ENCODE results near the gene PDE5A.
"Not testable (repeated sequence)": the region's sequence is repeated elsewhere in the genome, so short reads cannot be mapped to it uniquely, and the experiment has no call there.

The PDE5A gene

DNA sequence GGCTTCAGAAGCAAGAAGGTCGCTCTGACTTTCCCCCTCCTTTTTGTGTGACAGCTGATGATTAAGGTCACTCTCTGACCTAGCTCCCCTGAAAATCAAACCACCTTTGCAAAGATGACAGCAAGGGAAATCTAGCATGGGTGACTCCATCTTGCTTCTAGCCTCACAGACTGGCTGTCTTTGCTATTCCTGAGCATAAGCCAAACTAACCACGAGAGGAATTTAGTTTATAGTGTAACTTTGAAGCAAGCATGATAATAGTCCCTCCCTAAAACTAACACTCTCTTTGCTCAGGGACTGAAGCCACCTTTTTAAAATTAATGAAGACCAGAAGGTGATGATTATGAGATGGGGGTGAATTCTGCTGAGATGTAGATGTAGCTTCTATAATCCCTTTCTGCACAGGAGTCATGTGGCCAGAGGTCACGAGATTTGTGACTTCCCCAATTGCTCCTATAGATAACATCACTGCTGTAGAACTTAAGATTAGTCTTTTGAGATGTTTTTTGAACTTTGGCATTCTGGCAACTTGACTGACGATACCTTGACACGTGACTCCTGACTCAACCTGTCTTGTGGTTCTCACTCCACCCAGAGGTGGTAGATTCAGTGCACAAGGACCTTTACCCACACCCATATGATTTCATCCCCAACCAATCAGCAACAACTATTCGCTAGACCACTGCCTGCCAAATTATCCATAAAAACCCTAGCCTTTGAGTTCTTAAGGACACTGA, 14.9 kb upstream of the PDE5A start:
- DNase-seq = no peak

DNA sequence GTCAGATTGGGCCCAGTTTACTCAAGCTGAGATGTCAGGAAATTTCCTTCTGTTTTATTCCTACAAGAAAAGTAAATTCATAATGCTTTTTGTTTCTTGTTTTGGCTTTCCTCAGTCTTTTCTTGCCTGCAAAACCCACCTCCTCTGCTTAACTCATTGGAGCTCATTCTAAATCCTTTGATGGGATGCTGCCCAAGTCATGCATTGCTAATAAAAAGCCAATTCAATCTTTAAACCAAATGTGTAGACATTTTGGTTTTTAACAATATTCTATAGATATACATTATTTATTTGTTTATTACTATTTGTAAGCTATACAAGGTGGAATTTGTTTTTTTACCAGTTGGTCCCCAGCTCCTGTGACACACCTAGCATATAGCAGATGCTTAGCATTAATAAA, 13.2 kb upstream of the PDE5A start:
- DNase-seq = no peak

- no peak for DNase-seq
These were observed 9.8 kb upstream of the PDE5A start for GRCh38 chr4:119638359-119638758.

GRCh38 chr4:119636851-119637250, 8.2 kb upstream of the PDE5A start:
- DNase-seq = not testable (repeated sequence)

DNA sequence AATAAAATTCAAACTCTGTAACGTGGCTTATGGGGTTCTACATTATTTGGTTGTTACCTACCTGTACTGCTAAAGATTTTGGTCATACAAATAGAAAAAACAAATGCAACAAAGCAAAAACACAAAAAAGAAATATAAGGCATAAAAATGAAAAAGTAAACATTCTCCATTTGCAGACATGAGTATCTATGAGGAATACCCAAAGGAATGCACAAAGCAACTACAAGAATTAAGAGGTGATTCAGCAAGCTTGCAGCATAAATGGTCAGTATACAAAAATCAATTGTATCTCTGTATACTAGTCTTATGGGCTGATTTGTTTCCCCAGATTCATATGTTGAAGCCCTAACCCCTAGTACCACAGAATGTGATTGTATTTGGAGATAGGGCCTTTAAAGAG, 3.6 kb upstream of the PDE5A start:
- no peak for DNase-seq

GRCh38 chr4:119629142-119629471, 503 bp upstream of the PDE5A start:
- DNase-seq = no peak

DNA sequence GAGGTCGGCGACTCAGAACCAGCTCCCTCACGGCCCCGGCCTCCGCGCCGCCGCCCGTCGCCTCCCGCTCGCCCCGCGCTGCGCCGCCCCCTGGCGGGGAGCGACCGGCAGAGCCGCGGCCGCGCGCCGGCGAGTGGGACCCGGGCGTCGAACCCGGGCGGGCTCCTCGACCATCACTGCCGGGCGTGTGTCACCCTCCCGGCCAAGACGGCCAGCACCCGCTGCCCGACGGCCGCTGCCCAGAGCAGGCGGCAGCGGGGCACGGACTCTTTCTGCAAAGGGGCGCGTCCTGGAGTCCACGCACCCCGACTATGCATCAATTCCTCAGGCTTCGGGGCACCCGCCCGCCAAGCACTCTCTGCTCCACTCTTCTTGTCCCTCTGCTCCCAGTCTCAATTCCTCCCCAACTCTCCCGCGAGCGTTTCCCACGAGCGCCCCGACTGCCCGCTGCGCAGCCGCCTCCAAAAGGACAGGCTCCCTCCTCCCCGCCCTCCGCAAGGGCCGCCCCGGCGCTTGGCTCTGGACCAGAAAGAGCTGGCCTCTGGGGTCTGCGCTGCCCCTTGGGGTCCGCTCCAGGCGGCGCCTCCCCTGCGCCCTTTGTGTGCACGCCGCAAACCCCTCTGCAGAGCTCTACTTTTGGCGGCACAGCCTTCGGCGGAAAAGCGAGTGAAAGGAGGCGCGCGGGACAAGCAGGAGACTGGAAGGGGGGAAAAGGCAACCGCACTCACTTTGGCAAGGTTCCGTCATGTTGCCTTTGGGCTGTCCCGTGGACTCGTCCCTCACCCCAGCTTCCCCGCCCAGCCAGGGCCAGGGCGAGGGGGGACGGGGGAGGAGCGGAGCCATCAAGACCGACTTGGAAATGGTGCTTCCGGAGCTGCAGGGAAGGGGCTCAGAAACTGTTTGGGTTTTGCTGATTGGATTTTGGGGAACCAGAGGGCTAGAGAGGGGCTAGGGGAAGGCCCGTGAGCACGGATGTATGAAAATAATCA, 1.0 kb downstream of the PDE5A start:
- peak; percentile 66 for DNase-seq

DNA sequence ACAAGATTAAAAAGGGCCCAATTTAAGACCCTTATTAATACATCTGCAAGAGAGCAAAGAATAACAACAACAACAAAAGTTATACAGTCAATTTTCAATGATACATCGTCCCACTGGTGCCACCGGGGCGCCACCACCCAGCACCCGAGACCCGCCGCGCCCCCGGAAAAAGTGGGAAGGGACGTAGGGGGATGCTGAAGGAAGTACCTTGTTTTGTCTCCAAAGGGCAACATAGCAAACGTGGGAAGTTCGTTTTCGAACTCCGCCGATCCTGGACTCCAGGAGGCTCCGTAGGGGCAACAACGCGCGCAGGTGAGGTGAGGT, 1.7 kb downstream of the PDE5A start:
- no peak for DNase-seq

DNA sequence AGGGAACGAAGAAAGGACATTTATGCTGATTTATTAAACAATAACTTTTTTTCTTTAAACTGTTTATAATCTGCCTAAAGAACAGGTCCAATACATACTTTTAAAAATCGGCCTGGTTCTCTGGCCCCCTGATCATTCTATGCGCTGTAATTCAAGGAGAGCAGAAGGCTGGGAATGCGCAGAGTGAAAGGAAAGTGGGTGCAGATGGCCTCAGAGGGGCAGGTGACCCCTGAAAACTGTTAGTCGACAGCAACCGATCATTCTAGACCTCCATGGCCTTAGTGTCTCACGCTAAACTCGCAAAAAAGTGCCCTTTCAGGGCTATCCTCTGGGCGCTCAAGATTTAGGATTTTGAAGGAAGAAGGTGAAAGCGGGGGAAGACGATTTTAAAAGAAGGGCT, 2.2 kb downstream of the PDE5A start:
- DNase-seq = no peak

DNA sequence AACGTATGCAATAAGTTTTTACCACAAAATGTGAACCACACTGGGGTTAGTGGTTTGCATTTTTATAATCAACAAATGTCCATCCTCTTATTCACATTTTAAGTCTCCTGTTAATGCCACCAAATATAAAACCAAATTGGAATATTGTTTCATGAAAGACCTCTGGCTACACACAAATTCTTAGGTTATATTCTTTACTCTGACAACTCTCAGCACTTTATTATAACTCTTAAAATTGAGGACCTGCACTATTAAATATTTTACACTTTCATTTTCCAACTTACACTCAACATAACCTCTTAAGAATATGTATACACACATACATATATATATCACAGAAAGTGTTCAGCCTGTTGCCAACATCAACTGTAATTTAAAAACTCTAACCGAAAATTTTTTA, 2.8 kb downstream of the PDE5A start:
- DNase-seq = no peak

DNA sequence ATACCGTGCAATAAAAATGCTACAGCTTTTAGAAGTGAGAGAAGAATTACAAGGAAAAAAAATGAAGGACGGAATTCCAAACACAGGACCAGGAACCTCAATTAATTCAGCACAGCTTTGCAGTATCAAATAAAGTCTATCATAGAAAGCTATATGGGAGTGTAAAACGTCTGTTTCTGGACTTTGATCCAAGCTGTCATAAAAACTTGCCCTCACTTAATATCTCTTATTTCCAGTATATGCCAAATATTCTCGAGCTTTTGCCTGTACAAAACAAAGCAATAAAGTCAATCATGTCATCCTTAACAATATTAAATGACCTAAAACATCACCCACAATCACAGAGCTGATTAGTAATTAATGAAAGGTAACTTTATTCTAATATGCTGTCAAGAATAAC, 4.2 kb downstream of the PDE5A start:
- no peak for DNase-seq

DNA sequence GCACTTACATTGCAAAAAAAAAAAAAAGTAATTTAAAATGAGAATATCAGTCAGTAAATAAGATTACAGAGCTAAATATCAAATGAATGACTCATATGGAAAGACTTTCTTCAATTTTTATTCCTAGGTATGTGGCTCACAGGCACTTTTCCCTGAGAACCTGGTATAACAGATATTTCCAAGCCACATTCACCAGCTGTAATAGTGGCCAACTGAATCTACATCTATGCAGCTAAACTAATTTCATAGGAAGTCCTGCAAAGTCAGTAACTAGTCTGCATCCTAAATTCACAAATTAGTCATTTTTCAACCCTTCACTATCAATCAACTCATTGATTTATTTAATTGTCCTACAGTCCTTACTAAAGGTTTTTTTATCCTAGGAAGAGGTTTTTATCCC, 5.6 kb downstream of the PDE5A start:
- DNase-seq = no peak

DNA sequence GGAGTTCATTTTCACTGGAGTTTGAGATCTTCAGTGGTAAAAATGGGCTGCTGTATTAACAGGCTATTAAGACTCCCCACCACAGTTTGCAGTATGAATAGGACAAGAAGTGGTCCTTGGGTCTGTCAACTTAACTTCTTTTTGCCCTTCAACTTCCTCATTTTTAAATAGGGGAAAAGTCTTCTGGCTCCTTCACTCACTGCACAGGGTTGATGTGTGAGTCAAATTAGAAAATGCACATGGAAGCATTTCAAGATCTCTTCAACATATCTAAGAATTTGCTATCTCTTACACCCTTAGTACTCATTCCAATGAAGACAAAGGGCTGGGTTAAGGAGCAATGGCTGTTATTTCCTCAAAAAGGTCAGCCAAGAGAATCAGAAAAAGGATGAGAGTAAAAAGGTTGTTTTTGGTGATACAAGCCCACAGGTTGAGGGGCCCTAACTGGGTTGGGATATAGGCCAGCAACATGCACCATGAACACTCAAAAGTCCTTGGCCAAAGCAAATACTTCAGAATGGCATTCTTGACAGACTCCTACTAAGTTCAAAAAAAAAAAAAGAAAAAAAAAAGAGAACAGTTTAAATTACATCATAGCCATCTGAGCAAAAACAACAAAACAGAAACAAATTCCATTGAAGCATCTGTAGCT, 13.4 kb downstream of the PDE5A start:
- no peak for DNase-seq

- DNase-seq = no peak
These were observed 24.3 kb downstream of the PDE5A start for GRCh38 chr4:119604266-119604665.

GRCh38 chr4:119602366-119602765, 26.2 kb downstream of the PDE5A start:
- no peak for DNase-seq

DNA sequence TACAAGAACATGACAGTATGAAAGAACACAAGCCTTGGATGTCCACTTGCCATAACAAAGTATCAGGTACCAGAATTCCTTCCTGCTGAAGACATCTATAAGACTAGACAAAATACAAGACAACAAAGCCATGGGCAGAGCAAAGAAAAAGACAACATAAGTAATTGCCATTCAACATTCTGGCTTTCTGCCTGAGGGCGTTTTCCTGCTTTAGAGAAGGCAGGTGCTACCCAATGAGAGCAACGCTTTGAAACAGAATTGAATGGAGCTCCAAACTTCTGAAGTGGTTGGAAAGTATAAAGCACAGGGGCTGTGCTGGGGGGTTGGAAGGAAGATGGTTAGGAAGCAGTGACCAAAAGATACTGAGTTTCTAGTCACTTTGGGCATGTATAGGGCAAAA, 30.1 kb downstream of the PDE5A start:
- no peak for DNase-seq

DNA sequence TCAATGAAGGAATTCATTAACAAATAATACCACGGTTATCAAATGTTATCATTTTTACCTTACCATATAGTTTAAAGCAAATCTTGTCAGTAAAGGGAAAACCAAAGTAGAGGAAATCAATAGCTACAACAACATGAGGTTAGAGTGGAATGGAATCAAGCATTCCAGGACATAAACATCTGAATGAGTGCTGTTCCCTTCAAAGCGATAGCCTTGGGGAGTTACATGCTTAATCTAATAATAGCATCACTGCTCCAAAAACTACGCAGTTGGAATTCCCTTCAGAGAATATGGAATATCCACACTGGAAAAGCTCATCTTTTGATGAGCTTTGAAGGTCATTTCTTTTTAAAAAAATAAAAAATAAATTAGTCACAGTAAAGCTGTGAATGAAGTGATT, 31.2 kb downstream of the PDE5A start:
- DNase-seq = no peak

GRCh38 chr4:119593698-119594097, 34.9 kb downstream of the PDE5A start:
- no peak for DNase-seq

DNA sequence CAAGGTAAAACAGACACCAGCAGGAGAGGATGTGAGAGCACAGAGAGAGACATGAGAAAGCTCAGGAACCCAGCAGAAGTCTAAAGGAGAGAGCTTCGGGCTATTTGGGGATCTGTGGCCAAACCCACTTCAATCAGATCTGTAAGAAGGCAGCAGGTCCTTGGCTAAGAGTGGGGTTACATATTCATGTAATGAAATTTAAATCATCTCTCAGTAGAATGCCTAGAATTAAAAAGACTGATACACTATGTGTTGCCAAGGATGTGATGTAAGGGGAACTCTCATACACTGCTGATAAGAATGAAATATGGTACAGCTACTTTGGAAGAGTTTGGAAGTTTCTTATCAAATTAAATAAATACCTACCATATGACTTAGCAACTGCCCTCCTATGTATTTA, 35.8 kb downstream of the PDE5A start:
- DNase-seq = no peak

DNA sequence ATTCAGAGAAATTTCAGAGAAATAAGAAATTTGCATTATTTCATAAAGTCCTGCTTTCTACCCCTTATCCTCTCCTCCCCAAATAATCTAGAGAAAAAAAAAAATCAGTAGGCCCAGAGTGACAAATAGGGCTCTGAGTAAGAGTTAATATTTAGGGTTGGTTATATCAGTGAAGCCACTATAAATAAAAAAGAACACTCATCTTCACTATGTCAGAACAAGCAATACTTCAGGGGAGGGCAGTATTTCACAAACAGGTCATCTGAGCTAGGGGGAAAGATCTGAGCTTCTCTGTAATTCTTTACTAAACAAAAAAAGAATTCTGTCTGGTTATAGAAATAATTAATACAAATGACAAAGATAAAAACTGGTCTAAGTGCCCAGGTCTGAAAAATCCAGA, 39.4 kb downstream of the PDE5A start:
- DNase-seq = no peak

GRCh38 chr4:119587796-119588195, 40.8 kb downstream of the PDE5A start:
- no peak for DNase-seq

GRCh38 chr4:119585771-119586170, 42.8 kb downstream of the PDE5A start:
- no peak for DNase-seq

DNA sequence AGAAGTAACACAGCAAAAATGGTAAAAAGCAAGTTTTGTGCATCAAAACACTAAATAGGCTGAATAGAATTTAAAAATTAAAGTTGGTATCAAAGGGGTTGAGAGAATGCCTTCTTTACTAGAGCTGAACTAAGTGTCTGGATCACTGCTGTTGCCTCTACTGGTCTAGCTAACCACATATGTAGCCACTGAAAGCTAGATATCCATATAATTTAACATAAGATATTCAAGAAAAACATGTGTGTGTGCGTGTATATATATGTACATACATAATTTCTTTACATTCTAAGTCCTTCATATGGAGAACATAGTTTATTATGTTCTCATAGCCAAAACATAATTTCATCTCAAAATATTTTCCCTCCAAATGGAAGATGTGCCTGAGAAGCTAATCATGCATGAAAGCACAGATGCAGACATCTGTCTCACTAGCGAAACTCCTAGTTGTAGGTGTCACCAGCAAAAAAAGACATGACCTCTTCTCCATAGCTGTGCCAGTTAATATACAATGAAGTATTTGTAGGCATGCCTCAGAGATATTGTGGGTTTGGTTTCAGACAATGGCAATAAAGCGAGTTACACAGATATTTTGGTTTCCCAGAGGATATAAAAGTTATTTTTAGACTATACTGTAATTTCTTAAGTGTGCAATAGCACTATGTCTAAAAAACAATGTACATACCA, 47.3 kb downstream of the PDE5A start:
- no peak for DNase-seq

All from activated CD4-positive, CD25-positive, alpha-beta regulatory T cell treated with anti-CD3 and anti-CD28 coated beads, Interleukin-2, amount 50 U/mL, for 72 hours (primary cell).